Naive B cell (primary cell): ENCODE data around the gene ATP9B. TPM values are rescaled to one million over a fixed set of nuclear protein-coding genes. Genes with fewer than 3 reads are reported as not detected.

Experiments
- ATAC-seq, 2 donors: fragments of 150-1000 bp; cut with Tn5 transposase; 2 replicates each; pipeline ENCODE4 v1.10.0; 2021; ENCODE audit warnings: low read depth in 2 of 2, mild to moderate bottlenecking in 2 of 2, moderate library complexity in 2 of 2
- DNase-seq: peaks from one replicate; pipeline ENCODE4 v3.0.0; 2022
- H3K27ac Mint-ChIP-seq, 6 donors: one replicate each; pipeline ENCODE4 v1.8.0; 2020 to 2022; ENCODE audit warnings: mild to moderate bottlenecking in 6 of 6, mixed read lengths in 6 of 6, moderate library complexity in 5 of 6, inconsistent platforms in 2 of 6
- H3K27me3 Mint-ChIP-seq, 3 donors: one replicate each; pipeline ENCODE4 v1.8.0; 2021 to 2022; ENCODE audit warnings: mixed read lengths in 3 of 3, mild to moderate bottlenecking in 1 of 3
- H3K36me3 Mint-ChIP-seq, 2 donors: one replicate each; pipeline ENCODE4 v1.8.0; 2020 to 2022; ENCODE audit warnings: mixed read lengths in 2 of 2, inconsistent platforms in 1 of 2, mild to moderate bottlenecking in 1 of 2
- H3K4me1 Mint-ChIP-seq, 3 donors: one replicate each; pipeline ENCODE4 v1.8.0; 2020 to 2022; ENCODE audit warnings: mixed read lengths in 3 of 3, inconsistent platforms in 1 of 3, mild to moderate bottlenecking in 1 of 3, moderate library complexity in 1 of 3
- H3K4me3 Mint-ChIP-seq, 8 donors: one replicate each; pipeline ENCODE4 v1.8.0; 2020 to 2022; ENCODE audit warnings: mild to moderate bottlenecking in 8 of 8, mixed read lengths in 8 of 8, moderate library complexity in 8 of 8, inconsistent platforms in 2 of 8
- H3K9me3 Mint-ChIP-seq, 7 donors: one replicate each; pipeline ENCODE4 v1.8.0; 2020 to 2022; ENCODE audit warnings: mixed read lengths in 7 of 7, mild to moderate bottlenecking in 5 of 7, inconsistent platforms in 2 of 7, moderate library complexity in 1 of 7
- polyA plus RNA-seq, 6 donors: library from polyadenylated mRNA; unstranded; fragments of 300-500 nt; fragmentation: Illumina TruSeq; gene quantifications; one replicate each; pipeline ENCODE4 v1.2.3, GENCODE V29; 2021; ENCODE audit warnings: low read depth in 6 of 6

Gene ATP9B
- polyA plus RNA-seq, 6 donors from 2014 or later, result 14.7 to 27.6 (median 16.3) TPM

DNA sequence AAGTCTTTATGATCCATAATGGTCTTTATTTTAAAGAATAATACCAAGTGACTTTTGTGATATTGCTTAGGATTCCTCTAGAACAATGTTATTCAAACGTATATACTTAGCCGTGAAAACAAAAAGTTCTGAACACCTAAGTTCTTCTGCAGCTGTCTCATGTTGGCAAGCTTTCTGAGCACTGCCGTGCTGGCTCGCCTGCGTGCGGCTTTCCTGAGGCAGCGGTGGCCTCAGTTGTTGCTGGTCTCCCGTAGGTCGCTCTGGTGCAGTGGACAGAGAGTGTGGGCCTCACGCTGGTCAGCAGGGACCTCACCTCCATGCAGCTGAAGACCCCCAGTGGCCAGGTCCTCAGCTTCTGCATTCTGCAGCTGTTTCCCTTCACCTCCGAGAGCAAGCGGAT is 259.7 kb downstream of the ATP9B start:
- DNase-seq (no peak), ATAC-seq (no peak)
- Mint-ChIP-seq H3K4me1 (peaks cover 0 to 4% (median 0%) of the 10 kb centered on the region in 3 donors), H3K4me3 (no peak overlapping the region), H3K36me3 (peaks cover 14 to 18% of the 10 kb centered on the region in 2 donors), H3K27me3 (no peaks in the 10 kb centered on the region), H3K27ac (peak overlapping the region in 1 of 6 donors; percentile 70), H3K9me3 (peaks cover 0 to 4% (median 0%) of the 10 kb centered on the region in 7 donors)

DNA sequence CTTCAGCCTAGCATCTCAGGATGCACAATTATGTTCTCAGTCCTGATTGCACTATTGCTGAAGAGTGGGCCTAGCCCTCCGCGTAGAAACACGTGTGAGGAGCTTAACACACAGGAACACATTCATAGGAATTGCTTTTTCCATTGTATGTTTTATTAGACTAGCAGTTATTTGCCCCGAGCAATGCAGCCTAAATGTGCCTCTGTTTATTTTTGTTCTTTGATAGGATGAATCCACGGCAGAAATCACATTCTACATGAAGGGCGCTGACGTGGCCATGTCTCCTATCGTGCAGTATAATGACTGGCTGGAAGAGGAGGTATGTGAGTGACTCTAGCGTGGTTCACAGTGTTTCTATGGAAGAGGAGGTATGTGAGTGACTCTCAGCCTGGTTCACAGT is 260.6 kb downstream of the ATP9B start:
- peaks cover 14 to 18% of the 10 kb centered on the region in 2 donors for H3K36me3 Mint-ChIP-seq
- no peak overlapping the region for H3K4me3 Mint-ChIP-seq
- no peak for ATAC-seq
- H3K27me3 Mint-ChIP-seq, result no peaks in the 10 kb centered on the region
- no peak overlapping the region for H3K27ac Mint-ChIP-seq
- H3K4me1 Mint-ChIP-seq, result peaks cover 0 to 4% (median 0%) of the 10 kb centered on the region in 3 donors
- no peak for DNase-seq
- H3K9me3 Mint-ChIP-seq, result peaks cover 0 to 4% (median 0%) of the 10 kb centered on the region in 7 donors

DNA sequence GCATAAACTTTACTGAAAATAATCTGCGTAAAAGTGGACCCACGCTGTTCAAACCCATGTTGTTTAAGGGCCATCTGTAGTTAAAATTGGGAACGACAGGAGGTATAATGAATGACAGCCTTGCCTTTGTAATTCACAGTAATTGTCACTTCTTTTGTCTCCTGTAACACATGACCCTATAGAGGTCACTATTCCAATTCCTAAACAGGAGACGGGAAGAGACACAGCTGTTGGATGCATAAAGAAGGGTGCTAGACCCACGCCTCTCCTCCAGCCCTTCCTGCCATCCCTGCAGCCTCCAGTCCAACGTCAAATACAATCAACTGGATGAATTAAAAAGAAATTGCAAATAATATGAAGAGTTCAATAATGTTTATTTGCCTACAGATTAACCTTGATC is 263.5 kb downstream of the ATP9B start:
- ATAC-seq, result no peak
- Mint-ChIP-seq H3K27ac (no peak overlapping the region), H3K9me3 (no peaks in the 10 kb centered on the region), H3K36me3 (peaks cover 14 to 20% of the 10 kb centered on the region in 2 donors), H3K27me3 (no peaks in the 10 kb centered on the region), H3K4me3 (no peak overlapping the region), H3K4me1 (no peaks in the 10 kb centered on the region)
- no peak for DNase-seq

DNA sequence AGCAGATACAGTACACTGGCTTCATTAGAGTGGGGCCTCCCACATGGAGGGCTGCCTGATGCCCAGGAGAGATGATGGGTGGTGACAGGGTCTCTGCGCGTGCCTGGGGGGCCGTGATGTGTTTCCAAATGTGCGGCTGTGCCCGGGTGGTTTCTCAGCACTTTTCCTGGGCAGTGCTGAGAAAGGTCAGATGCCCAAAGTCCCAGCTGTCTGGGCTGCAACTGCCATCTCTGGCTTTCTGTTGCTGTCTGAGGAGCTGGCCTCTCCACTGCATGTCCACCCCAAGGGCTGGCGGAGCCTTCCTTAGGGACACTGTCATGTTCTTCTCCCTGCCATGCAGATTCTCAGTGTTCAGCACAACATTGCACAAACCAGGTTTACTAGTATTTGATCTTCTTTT is 263.9 kb downstream of the ATP9B start:
- H3K9me3 Mint-ChIP-seq, result no peaks in the 10 kb centered on the region

DNA sequence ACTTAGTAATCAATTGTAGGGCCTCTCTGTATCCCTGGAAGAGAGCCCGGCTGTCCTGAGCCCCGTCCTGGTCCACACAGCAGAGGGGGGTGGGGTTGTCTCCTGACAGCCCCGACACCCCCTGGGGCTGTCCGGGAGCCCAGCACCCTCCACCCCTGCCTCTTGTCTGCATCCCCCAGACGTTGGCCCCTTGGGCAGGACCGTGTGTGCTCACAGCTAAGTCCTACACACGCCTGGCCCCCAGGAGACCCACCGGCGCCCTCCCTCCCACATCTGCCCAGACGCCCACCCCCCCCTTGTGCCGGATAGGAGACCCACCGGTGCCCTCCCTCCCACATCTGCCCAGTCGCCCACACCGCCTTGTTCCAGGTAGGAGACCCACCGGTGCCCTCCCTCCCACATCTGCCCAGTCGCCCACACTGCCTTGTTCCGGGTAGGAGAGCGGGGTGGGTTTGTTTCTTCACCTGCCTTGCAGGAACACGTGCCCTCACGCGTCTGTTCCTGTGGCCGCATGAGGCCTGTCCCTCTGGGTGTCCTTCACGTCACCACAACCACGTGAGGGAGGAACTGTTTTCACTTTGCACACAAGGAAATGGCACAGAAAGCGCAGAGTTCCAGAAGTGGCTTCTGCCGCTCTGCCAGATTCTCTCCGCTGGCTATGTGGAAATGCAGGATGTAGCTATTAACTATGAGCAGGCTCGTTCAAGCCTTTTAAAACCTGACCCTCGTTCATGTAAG is 265.5 kb downstream of the ATP9B start:
- Mint-ChIP-seq H3K36me3 (peaks cover 26 to 39% of the 10 kb centered on the region in 2 donors), H3K27ac (peak overlapping the region in 2 of 6 donors; percentile 27 to 56), H3K9me3 (peaks cover 0 to 12% (median 5%) of the 10 kb centered on the region in 7 donors), H3K27me3 (no peaks in the 10 kb centered on the region), H3K4me3 (no peak overlapping the region), H3K4me1 (no peaks in the 10 kb centered on the region)
- ATAC-seq (no peak), DNase-seq (no peak)

More for the DNA sequence above, 263.9 kb downstream of the ATP9B start:
- DNase-seq (no peak), ATAC-seq (no peak)
- Mint-ChIP-seq H3K36me3 (peaks cover 14 to 24% of the 10 kb centered on the region in 2 donors), H3K4me1 (no peaks in the 10 kb centered on the region), H3K4me3 (no peak overlapping the region), H3K27me3 (no peaks in the 10 kb centered on the region), H3K27ac (no peak overlapping the region)

DNA sequence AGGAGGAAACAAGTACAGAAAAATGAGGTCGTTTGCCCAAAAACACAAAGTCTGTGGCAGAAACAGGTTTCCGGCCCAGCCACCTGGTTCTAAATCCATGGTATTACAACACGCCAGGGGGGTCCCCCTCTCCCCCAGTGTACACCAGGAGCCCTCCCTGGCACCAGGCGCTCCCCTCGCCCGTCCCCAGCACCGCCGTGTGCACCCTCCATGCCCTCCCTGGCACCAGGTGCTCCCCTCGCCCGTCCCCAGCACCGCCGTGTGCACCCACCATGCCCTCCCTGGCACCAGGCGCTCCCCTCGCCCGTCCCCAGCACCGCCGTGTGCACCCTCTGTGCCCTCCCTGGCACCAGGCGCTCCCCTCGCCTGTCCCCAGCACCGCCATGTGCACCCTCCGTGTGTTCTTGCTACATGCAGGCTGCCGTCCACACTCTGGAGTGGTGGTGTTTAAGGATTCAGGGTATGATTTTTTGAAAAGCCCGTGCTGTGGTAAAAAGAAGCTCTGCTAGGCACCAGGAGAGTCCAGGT is 266.7 kb downstream of the ATP9B start:
- H3K36me3 Mint-ChIP-seq, result peaks cover 21 to 34% of the 10 kb centered on the region in 2 donors
- no peaks in the 10 kb centered on the region for H3K27me3 Mint-ChIP-seq
- ATAC-seq, result no peak
- peak overlapping the region in 1 of 6 donors; percentile 77 for H3K27ac Mint-ChIP-seq
- H3K9me3 Mint-ChIP-seq, result peaks cover 0 to 12% (median 5%) of the 10 kb centered on the region in 7 donors
- no peaks in the 10 kb centered on the region for H3K4me1 Mint-ChIP-seq
- H3K4me3 Mint-ChIP-seq, result no peak overlapping the region
- DNase-seq, result no peak

DNA sequence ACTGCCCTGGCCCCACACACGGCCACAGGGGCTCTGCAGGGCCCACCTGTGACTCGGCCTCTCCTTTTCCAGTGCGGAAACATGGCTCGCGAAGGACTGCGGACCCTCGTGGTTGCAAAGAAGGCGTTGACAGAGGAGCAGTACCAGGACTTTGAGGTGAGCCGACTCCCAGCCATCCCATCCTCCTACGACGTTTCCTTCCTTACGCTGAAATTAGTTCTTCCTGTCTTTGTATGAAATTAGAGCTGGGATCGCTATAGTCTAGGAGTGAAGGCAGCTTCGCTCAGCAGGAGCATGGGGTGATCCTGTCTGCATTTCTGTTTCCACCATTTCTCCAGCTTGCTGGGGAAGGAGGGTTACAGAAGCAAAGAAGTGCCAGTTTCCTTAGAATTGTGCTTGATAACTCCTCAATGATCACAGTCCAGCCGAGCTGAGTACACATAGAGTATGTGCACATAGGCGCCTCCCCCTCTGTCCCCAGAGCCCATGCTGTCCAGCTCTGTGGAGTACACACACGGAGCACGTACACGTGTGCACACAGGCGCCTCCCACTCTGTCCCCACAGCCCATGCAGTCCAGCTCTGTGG is 267.5 kb downstream of the ATP9B start:
- Mint-ChIP-seq H3K4me3 (no peak overlapping the region), H3K9me3 (peaks cover 0 to 12% (median 5%) of the 10 kb centered on the region in 7 donors), H3K27me3 (no peaks in the 10 kb centered on the region), H3K4me1 (no peaks in the 10 kb centered on the region), H3K27ac (no peak overlapping the region), H3K36me3 (peaks cover 21 to 34% of the 10 kb centered on the region in 2 donors)
- DNase-seq (no peak), ATAC-seq (no peak)

DNA sequence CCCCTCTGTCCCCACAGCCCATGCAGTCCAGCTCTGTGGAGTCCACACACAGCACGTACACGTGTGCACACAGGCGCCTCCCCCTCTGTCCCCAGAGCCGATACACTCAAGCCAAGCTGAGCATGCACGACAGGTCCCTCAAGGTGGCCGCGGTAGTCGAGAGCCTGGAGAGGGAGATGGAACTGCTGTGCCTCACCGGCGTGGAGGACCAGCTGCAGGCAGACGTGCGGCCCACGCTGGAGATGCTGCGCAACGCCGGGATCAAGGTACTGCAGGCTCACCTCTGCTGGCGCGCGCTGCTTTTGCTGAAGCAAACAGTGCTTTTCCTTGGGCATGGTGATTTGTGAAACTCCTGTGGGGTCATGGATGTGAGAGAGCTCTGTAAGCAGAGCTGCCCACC is 268.0 kb downstream of the ATP9B start:
- DNase-seq (no peak), ATAC-seq (no peak)
- Mint-ChIP-seq H3K27me3 (no peaks in the 10 kb centered on the region), H3K36me3 (peaks cover 21 to 34% of the 10 kb centered on the region in 2 donors), H3K9me3 (peaks cover 0 to 12% (median 5%) of the 10 kb centered on the region in 7 donors), H3K4me1 (no peaks in the 10 kb centered on the region), H3K4me3 (no peak overlapping the region), H3K27ac (no peak overlapping the region)

DNA sequence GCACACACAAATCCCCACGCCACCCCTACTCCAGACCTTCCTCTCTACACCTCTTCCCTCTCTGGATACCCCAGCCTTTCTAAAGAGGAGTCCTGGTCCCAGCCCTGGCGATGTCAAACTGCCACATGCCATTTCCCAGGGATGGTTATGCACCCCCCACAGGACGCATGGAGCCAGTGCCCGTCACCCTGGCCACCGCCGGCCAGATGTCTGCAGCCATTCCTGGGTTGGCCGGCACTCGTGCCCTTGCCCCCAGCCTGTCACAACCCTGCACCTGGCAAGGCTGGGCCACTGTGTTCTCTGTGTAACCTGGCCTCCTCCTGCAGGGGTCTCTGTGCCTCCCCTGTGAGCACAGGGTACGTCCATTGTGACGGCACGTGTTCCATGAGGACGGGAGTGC is 268.4 kb downstream of the ATP9B start:
- peaks cover 0 to 12% (median 5%) of the 10 kb centered on the region in 7 donors for H3K9me3 Mint-ChIP-seq
- no peak overlapping the region for H3K4me3 Mint-ChIP-seq
- H3K36me3 Mint-ChIP-seq, result peaks cover 21 to 34% of the 10 kb centered on the region in 2 donors
- DNase-seq (no peak), ATAC-seq (no peak)
- no peak overlapping the region for H3K27ac Mint-ChIP-seq
- no peaks in the 10 kb centered on the region for H3K27me3 Mint-ChIP-seq
- H3K4me1 Mint-ChIP-seq, result no peaks in the 10 kb centered on the region

DNA sequence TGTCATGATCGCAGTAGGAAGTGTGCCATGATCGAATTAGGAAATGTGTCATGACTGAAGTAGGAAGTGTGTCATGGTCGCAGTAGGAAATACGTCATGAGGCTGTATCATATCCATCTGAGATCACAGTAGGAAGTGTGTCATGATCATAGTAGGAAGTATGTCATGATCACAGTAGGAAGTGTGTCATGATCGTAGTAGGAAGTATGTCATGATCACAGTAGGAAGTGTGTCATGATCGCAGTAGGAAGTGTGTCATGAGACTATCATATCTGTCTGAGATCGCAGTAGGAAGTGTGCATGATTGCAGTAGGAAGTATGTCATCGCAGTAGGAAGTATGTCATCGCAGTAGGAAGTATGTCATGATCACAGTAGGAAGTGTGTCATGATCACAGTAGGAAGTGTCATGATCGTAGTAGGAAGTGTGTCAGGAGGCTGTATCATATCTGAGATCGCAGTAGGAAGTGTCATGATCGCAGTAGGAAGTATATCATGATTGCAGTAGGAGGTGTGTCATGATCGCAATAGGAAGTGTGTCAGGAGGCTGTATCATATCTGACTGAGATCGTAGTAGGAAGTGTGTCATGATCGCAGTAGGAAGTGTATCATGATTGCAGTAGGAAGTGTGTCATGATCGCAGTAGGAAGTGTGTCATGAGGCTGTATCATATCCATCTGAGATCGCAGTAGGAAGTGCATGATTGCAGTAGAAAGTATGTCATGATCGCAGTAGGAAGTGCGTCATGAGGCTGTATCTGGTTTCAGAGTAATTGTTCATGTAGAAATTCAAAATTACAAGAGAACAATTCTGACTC is 270.1 kb downstream of the ATP9B start:
- Mint-ChIP-seq H3K9me3 (peaks cover 0 to 12% (median 5%) of the 10 kb centered on the region in 7 donors), H3K27me3 (no peaks in the 10 kb centered on the region), H3K4me3 (no peak overlapping the region), H3K27ac (peak overlapping the region in 1 of 6 donors; percentile 49), H3K36me3 (peaks cover 18 to 34% of the 10 kb centered on the region in 2 donors), H3K4me1 (no peaks in the 10 kb centered on the region)
- no peak for ATAC-seq
- DNase-seq, result no peak

DNA sequence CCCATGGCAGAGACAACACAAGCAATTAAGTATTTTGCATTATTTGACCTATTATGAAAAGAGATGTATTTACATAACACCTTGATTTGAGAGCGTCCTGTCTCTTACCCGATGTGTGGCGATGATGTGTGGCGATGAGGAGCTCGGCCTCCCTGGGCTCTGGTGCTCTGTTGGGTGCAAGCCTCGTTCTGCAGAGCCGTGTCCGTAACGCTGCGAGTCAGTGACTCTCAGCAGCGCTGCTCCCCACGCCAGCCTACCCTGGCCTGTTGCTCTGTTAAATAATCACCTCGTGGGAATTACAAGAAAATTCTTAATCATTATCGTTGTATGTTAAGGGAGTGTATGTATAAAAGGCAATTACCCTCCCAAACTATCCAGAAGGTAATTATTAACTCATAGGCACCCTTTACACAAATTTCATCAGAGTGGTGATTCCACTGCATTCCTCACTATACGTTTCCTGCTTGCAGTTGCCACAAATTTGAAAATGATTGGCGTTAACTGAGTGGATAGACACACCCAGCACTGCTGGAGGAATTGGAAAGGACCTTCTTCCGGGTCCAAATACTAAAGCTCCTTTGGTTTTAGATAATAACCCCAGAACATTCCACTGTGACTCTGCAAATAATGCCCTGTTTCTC is 274.5 kb downstream of the ATP9B start:
- Mint-ChIP-seq H3K4me3 (no peak overlapping the region), H3K27ac (no peak overlapping the region), H3K4me1 (peaks cover 0 to 3% (median 0%) of the 10 kb centered on the region in 3 donors), H3K36me3 (peaks cover 33 to 40% of the 10 kb centered on the region in 2 donors), H3K9me3 (peaks cover 0 to 8% (median 4%) of the 10 kb centered on the region in 7 donors), H3K27me3 (no peaks in the 10 kb centered on the region)
- no peak for ATAC-seq
- DNase-seq, result no peak

DNA sequence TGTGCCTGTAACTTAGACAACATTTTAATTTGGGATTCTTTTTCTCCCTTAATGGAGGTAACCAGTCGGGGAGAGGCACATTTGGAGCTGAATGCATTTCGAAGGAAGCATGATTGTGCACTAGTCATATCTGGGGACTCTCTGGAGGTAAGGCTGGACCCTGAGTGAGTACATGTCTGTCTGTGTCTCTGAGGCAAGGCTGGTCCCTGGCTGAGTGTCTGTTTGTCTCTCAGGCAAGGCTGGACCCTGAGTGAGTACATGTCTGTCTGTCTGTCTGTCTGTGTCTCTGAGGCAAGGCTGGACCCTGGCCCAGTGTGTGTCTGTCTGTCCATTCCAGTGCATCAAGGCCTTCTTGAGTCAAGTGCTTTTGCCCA is 275.0 kb downstream of the ATP9B start:
- Mint-ChIP-seq H3K36me3 (peaks cover 28 to 37% of the 10 kb centered on the region in 2 donors), H3K4me1 (peaks cover 0 to 3% (median 0%) of the 10 kb centered on the region in 3 donors), H3K4me3 (no peak overlapping the region), H3K27ac (peak overlapping the region in 1 of 6 donors; percentile 64), H3K9me3 (peaks cover 0 to 3% (median 0%) of the 10 kb centered on the region in 7 donors), H3K27me3 (no peaks in the 10 kb centered on the region)
- no peak for ATAC-seq
- no peak for DNase-seq

DNA sequence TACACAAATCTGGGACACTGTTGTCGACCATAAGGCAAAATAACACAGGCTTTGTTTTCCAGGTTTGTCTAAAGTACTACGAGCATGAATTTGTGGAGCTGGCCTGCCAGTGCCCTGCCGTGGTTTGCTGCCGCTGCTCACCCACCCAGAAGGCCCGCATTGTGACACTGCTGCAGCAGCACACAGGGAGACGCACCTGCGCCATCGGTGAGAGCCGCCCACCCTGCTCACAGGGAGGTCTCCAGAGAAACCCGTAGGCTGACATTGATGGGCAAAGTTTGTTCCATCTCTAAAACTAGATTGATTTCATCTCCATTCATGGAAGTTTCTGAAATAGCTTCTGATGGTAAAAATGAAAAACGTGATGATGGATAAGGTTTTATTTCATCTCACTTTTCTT is 276.2 kb downstream of the ATP9B start:
- Mint-ChIP-seq H3K27me3 (no peaks in the 10 kb centered on the region), H3K36me3 (peaks cover 23 to 40% of the 10 kb centered on the region in 2 donors), H3K27ac (no peak overlapping the region), H3K4me3 (no peak overlapping the region), H3K4me1 (peaks cover 0 to 3% (median 0%) of the 10 kb centered on the region in 3 donors), H3K9me3 (no peaks in the 10 kb centered on the region)
- DNase-seq, result no peak
- ATAC-seq, result no peak
